Lung (tissue), 12 donors: ENCODE measurements around the gene ABHD14A. TPM values are rescaled to one million over a fixed set of nuclear protein-coding genes. Genes with fewer than 3 reads are reported as not detected.
"Not testable (repeated sequence)": the region's sequence is repeated elsewhere in the genome, so short reads cannot be mapped to it uniquely, and the experiment has no call there.

Experiments
- ATAC-seq: fragments of 200-7000 bp; cut with Tn5 transposase; one replicate; pipeline ENCODE4 v1.9.1; 2020; ENCODE audit warnings: moderate number of reproducible peaks; ENCODE audit not compliant: insufficient read depth, low FRiP score
- DNase-seq, 3 donors: peaks; one replicate each; pipeline ENCODE4 v3.0.0-alpha.2; 2013 to 2017
- H3K27ac ChIP-seq, 2 donors: one replicate each; pipeline ENCODE4 v1.5.1; 2013; ENCODE audit warnings: mild to moderate bottlenecking in 2 of 2, moderate library complexity in 2 of 2, control low read depth in 1 of 2, inconsistent platforms in 1 of 2, low read depth in 1 of 2, low read length in 1 of 2
- H3K27me3 ChIP-seq, 3 donors: one replicate each; pipeline ENCODE4 v1.5.1; 2013; ENCODE audit warnings: low read length in 2 of 3; ENCODE audit not compliant: control insufficient read depth in 3 of 3, insufficient read depth in 3 of 3
- H3K36me3 ChIP-seq, 4 donors: one replicate each; pipeline ENCODE4 v1.5.1; 2013; ENCODE audit warnings: low read length in 4 of 4, mild to moderate bottlenecking in 1 of 4, moderate library complexity in 1 of 4; ENCODE audit not compliant: control insufficient read depth in 4 of 4, insufficient read depth in 4 of 4
- H3K4me1 ChIP-seq, 5 donors: one replicate each; pipeline ENCODE4 v1.5.1; 2013; ENCODE audit warnings: low read length in 5 of 5, mild to moderate bottlenecking in 2 of 5, moderate library complexity in 1 of 5; ENCODE audit not compliant: control insufficient read depth in 5 of 5, insufficient read depth in 5 of 5
- H3K4me3 ChIP-seq: one replicate; pipeline ENCODE4 v1.5.1; 2013; ENCODE audit warnings: mild to moderate bottlenecking, control low read depth, moderate library complexity
- H3K9ac ChIP-seq, 2 donors: one replicate each; pipeline ENCODE4 v1.5.1; 2013; ENCODE audit warnings: low read length in 2 of 2, control low read depth in 1 of 2; ENCODE audit not compliant: insufficient read depth in 1 of 2
- H3K9me3 ChIP-seq, 4 donors: one replicate each; pipeline ENCODE4 v1.5.1; 2013; ENCODE audit warnings: low read length in 3 of 4, mild to moderate bottlenecking in 1 of 4, moderate library complexity in 1 of 4; ENCODE audit not compliant: control insufficient read depth in 4 of 4, insufficient read depth in 3 of 4
- CTCF ChIP-seq: IDR thresholded peaks from 2 replicates; pipeline ENCODE4 v1.5.1; 2012; ENCODE audit warnings: mild to moderate bottlenecking; ENCODE audit errors: control extremely low read depth, extremely low read depth
- WGBS, 2 donors: extraction: QIAGEN DNeasy Blood & Tissue Kit; methylation state at CpG; one replicate each; pipeline ENCODE4 v1.1.7; 2013; 5-methylcytosine and 5-hydroxymethylcytosine counted together
- polyA plus RNA-seq, 2 donors: library from polyadenylated mRNA; stranded (reverse); fragments of 200-250 nt; gene quantifications; one replicate each; pipeline ENCODE4 v1.2.1, GENCODE V29; 2013
- total RNA-seq, 2 donors: library from RNA; depleted of rRNA in 1 of 2; stranded (reverse); fragments of >200 nt in 1 of 2; gene quantifications; one replicate each; pipeline ENCODE4 v1.2.1, GENCODE V29; 2014 to 2021
- donor health status: control.
- donor health status: control.
- donor health status: Bipolar disorder and iron deficiency.
- donor health status: healthy.
- donor health status: DM: yes; HTN: yes; CAD: no.

ABHD14A gene
- total and polyA plus RNA-seq, 4 donors, result 7.2 to 62.8 (median 21.8) TPM

- TF ChIP-seq CTCF, result no peak
- Histone ChIP-seq H3K36me3 (peaks cover 0 to 3% (median 2%) of the 10 kb centered on the region in 4 donors), H3K4me1 (peaks cover 4 to 18% (median 9%) of the 10 kb centered on the region in 5 donors), H3K27ac (no peak overlapping the region), H3K27me3 (no peaks in the 10 kb centered on the region), H3K4me3 (no peak overlapping the region), H3K9ac (no peak overlapping the region), H3K9me3 (no peaks in the 10 kb centered on the region)
- DNase-seq, result no peak
- ATAC-seq, result no peak
- WGBS, 2 donors, result 92 to 94% methylated on average over 7 of the region's 7 CpGs
Observed at GRCh38 chr3:51987568-51987967, 12.7 kb downstream of the ABHD14A start.

DNA sequence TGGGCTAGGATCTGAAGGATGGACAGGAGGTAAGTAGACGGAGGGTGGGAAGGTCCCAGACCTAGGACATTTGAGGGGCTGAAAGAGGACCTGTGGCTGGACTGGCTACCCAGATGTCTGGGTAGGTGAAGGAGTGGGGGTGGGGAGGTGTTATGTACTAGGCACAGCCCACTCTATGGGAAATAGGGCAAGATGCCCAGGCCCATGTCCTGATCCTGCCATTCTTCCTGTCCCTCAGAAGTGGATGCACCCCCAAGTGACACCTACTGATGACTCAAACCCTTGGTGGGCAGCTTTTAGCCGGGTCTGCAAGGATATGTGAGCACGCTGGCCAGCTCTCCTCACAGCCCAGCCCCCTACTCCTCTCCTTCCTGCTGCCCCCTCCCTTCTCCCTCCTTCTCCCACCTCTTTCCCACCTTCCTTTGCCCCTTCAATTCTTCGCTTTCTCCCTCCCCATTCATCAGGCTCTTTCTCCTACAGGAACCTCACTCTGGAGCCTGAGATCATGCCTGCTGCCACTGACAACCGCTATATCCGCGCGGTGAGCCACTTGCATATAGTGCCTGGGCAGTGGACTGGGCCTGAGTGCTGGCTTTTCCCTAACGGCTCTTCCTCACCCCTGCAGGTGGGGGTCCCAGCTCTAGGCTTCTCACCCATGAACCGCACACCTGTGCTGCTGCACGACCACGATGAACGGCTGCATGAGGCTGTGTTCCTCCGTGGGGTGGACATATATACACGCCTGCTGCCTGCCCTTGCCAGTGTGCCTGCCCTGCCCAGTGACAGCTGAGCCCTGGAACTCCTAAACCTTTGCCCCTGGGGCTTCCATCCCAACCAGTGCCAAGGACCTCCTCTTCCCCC is 13.7 kb downstream of the ABHD14A start:
- Histone ChIP-seq H3K9me3 (no peaks in the 10 kb centered on the region), H3K4me3 (no peak overlapping the region), H3K4me1 (peaks cover 4 to 14% (median 7%) of the 10 kb centered on the region in 5 donors), H3K9ac (no peak overlapping the region), H3K27me3 (no peaks in the 10 kb centered on the region), H3K36me3 (peaks cover 2 to 8% (median 6%) of the 10 kb centered on the region in 4 donors), H3K27ac (no peak overlapping the region)
- TF ChIP-seq CTCF, result no peak
- 84 to 86% methylated on average over 15 of the region's 15 CpGs for WGBS, 2 donors
- no peak for ATAC-seq
- DNase-seq, result no peak

GRCh38 chr3:51990501-51990971 is 15.7 kb downstream of the ABHD14A start:
- not testable (repeated sequence) for H3K27me3 ChIP-seq, ATAC-seq, DNase-seq, H3K9me3 ChIP-seq, H3K4me3 ChIP-seq, H3K27ac ChIP-seq, H3K9ac ChIP-seq
- Histone ChIP-seq H3K36me3 (peaks cover 2 to 21% (median 20%) of the 10 kb centered on the region in 4 donors), H3K4me1 (peaks cover 4 to 16% (median 9%) of the 10 kb centered on the region in 5 donors)
- WGBS, 2 donors, result 75 to 84% methylated on average over 27 to 38 of the region's 38 CpGs

DNA sequence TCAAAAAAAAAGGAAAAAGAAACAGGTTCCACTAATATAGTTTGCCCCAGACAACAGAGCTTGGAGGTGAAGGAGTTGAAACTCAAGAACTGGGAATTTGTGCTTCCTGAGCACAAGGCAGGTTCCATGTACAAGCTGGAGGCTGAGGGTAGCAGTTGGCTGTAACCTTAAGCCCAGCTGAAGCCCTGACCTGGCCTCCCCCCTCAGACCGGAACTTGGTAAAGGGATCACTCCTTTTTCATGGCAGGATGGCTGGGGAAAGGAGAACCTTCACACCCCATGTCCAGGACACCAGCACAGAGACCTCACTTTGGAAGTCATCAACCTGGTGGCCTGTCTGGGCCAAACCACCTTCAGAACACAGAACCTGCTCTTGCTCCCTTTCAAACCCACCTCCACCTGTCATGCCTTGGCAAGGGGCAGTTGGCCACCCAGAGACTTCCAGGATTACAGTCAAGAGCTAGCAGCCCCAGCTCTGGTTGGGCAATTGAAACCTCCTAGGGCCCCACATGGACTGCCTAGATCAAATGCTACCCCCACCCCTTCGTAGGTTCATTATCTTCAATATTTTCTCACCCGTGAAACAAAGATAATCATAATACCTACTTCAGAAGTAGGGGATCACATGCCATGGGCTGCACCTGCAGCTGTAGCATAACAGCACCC is 17.3 kb downstream of the ABHD14A start:
- Histone ChIP-seq H3K4me1 (peaks cover 4 to 16% (median 9%) of the 10 kb centered on the region in 5 donors), H3K27me3 (no peaks in the 10 kb centered on the region), H3K27ac (no peak overlapping the region), H3K36me3 (peaks cover 2 to 21% (median 20%) of the 10 kb centered on the region in 4 donors), H3K4me3 (no peak overlapping the region), H3K9ac (no peak overlapping the region), H3K9me3 (no peaks in the 10 kb centered on the region)
- ATAC-seq (no peak), DNase-seq (no peak)
- TF ChIP-seq CTCF, result no peak
- 85 to 94% methylated on average over 3 of the region's 3 CpGs for WGBS, 2 donors

- 86 to 92% methylated on average over 9 to 10 of the region's 13 CpGs for WGBS, 2 donors
- H3K4me1 ChIP-seq, result peaks cover 4 to 16% (median 9%) of the 10 kb centered on the region in 5 donors
- not testable (repeated sequence) for H3K27me3 ChIP-seq, DNase-seq, H3K9me3 ChIP-seq, ATAC-seq, H3K9ac ChIP-seq, H3K27ac ChIP-seq, H3K4me3 ChIP-seq
- peaks cover 2 to 21% (median 20%) of the 10 kb centered on the region in 4 donors for H3K36me3 ChIP-seq
Observed at GRCh38 chr3:51993657-51994056, 18.8 kb downstream of the ABHD14A start.
